HG03521 (cell line): Measurements from ENCODE around the gene RBCK1.
"Not testable (repeated sequence)": the region's sequence is repeated elsewhere in the genome, so short reads cannot be mapped to it uniquely, and the experiment has no call there.

Experiments
- ATAC-seq: cut with Tn5 transposase; IDR thresholded peaks from one replicate; pipeline ENCODE4 v1.9.1; 2021; ENCODE audit warnings: mild to moderate bottlenecking, moderate library complexity; ENCODE audit not compliant: unreplicated experiment

Gene RBCK1

GRCh38 chr20:407953-408842 lies at the start of gene RBCK1:
RBCK1 (plus strand) TSS chr20:408299; CDS start chr20:408758, 459 bp downstream.
- ATAC-seq = peak; percentile 70

GRCh38 chr20:358891-359555 lies 49.1 kb upstream of the RBCK1 start:
- ATAC-seq = no peak

DNA sequence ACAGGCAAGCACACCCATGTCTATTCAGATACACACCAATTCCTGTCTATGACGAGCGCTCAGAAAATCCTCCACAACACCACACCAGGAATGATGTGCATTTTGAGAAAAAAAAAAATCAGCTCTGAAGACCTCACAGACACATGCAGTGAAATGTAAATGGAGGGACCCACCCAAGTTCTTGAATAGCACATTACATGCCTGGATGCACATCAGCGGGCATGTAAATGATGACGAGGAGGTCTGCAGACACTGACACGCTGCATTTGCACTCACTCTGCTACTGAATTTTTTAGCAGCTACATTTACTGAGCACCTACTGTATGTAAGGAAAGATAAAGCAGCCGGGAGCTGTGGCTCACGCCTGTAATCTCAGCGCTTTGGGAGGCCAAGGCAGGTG lies 46.5 kb upstream of the RBCK1 start:
- ATAC-seq = no peak

DNA sequence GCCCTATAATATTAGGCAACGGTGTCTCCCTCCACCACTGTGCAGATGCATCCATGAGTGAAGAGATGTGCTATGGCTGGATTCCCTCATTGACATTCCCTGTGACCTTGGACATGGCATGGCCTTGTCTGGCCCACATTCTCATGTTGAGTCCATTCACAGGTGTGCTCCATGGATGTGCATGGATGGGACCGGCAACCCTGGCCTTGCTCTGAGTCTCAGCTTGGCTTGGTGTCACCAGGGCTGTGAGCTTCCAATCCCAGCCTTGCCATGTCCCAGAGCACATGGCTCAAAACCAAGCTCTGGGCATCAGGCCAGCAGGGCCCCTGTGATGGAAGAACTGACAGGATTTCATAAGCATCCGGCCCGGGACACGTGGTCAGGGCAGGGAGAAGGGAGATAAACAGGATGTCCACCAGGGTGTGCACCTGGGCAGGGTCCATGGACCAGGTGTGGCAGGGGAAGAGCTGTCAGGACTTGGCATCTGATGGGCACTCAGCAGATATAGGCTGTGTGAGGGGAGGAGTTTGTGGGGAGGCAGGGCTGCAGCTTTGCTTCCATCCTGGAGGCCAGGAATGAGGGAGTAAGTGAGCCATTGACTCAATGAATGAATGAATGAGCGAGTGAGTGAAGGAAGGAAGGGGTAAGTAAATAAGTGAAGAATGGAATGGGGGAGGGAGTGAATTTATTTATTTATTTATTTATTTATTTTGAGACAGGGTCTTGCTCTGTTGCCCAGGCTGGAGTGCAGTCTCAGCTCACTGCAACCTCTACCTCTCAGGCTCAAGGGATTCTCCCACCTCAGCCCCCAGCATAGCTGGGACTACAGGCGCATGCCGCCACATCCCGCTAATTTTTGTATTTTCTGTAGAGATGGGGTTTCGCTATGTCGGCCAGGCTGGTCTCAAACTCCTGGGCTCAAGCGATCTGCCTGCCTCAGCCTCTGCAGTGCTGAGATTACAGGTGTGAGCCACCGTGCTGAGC lies 45.5 kb upstream of the RBCK1 start:
- ATAC-seq = no peak

- no peak for ATAC-seq
Measured at GRCh38 chr20:363319-364078, 44.6 kb upstream of the RBCK1 start.

GRCh38 chr20:364905-365794 lies 42.9 kb upstream of the RBCK1 start:
- ATAC-seq = no peak

- ATAC-seq = no peak
Measured at GRCh38 chr20:366041-366718, 41.9 kb upstream of the RBCK1 start.

GRCh38 chr20:366719-367485 lies 41.2 kb upstream of the RBCK1 start:
- no peak for ATAC-seq

- ATAC-seq = no peak
Measured at GRCh38 chr20:367486-367887, 40.6 kb upstream of the RBCK1 start.

DNA sequence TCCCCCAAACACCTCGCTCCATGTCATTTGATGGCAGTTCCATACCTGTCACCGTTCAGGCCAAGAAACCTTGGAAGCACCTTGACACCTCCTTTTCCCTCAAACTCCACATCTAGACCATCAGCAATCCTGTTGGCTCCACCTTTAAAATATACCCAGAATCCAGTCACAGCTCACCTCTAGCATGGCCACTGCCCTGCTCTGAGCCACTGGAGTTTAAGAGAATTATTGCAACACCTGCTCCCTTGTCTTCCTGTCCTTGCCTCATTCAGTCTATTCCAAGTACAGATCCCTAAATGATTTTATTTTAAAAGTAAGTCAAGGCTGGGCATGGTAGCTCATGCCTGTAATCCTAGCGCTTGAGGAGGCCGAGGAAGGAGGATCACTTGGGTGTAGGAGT lies 39.2 kb upstream of the RBCK1 start:
- no peak for ATAC-seq

GRCh38 chr20:370151-370600 lies 37.9 kb upstream of the RBCK1 start:
- ATAC-seq = no peak

DNA sequence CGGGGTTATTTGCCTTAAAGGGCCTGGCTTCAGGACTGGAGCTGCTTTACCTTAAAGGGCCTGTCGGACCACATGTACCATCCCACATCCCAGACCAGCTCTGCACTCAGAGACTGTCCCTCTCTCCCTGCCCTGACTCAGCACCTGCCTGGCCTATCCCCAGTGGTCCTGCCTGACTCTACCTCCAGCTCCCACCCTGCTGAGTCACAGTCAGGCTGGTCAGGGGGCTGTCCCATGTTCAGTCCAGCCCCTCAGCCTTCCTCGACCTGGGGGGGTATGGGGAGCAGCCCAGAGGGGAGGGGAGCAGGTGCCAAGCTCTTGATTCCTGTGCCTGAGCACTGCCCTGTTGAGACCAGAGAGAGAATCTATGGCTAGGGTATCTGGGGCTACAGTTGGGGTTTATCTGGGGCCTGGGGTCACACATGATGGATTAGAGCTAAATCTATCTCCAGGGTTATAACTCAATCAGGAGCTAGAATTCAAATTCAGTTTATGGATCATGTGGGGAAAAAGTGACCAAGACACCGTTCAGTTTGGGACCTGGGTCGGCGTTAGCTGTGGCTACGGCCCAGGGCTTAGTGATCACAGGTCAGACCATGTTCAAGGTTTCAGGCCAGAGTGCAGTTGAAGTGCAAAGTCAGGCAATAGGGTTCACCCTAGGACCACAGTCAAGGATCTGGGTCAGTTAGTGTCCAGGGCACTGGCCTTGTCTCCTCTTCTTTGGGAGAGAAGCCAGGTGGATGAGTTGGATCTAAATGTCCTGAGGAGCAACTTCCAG lies 36.9 kb upstream of the RBCK1 start:
- no peak for ATAC-seq

- ATAC-seq = no peak
Measured at GRCh38 chr20:371755-372542, 36.1 kb upstream of the RBCK1 start.

DNA sequence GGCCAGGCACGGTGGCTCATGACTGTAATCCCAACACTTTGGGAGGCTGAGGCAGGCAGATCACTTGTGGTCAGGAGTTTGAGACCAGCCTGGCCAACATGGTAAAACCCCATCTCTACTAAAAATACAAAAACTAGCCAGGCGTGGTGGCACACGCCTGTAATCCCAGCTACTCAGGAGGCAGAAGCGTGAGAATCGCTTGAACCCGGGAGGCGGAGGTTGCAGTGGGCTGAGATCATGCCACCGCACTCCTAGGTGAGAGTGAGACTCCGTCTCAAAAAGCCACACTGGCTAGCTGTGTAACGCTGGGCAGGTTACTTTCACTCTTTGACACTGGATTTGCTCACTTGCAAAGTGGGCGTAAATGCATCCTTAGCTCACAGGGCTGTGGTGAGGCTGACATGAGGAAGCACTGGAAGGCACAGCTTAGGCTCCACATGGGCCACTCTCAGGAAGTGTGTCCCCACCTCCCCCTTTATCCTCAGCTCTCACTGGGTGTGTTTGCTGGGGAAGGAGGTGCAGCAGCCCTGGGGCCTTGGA lies 35.5 kb upstream of the RBCK1 start:
- not testable (repeated sequence) for ATAC-seq

DNA sequence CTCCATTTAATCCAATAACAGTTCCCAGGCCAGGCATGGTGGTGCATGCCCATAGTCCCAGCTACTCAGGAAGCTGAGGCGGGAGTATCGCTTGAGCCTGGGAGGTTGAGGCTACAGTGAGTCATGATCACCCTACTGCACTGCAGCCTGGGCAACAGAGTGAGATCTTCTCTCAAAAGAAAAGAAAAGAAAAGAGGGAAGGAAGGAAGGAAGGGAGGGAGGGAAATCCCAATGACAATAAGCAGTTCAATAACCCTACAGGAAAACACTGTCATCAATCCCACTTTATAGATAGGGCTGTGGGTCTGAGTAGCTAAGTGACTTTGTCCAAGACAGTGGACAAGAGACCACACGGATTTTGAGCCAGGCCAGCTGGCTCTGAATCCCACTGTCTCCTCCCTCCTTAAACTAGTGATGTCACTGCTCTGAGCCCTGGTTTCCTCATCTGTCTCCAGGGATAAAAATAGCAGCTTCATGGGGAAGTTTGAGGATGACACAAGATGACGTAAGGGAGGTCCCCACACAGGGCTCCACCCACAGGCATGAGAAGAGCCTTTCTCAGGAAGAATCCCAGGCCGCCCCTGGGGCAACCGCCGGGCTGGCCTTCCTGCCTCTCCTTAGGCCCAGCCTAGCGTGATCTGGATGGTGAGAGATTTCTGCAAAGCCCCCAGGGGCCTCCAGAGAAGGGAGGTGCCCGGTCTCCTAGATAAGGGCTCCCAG lies 34.8 kb upstream of the RBCK1 start:
- ATAC-seq = no peak
